ENCODE results near the gene ATP2B2. TPM values are rescaled to one million over a fixed set of nuclear protein-coding genes. Genes with fewer than 3 reads are reported as not detected.

Gene ATP2B2
- total RNA-seq, 2 donors from 2014 or later = 0.06 TPM; not detected in 1

DNA sequence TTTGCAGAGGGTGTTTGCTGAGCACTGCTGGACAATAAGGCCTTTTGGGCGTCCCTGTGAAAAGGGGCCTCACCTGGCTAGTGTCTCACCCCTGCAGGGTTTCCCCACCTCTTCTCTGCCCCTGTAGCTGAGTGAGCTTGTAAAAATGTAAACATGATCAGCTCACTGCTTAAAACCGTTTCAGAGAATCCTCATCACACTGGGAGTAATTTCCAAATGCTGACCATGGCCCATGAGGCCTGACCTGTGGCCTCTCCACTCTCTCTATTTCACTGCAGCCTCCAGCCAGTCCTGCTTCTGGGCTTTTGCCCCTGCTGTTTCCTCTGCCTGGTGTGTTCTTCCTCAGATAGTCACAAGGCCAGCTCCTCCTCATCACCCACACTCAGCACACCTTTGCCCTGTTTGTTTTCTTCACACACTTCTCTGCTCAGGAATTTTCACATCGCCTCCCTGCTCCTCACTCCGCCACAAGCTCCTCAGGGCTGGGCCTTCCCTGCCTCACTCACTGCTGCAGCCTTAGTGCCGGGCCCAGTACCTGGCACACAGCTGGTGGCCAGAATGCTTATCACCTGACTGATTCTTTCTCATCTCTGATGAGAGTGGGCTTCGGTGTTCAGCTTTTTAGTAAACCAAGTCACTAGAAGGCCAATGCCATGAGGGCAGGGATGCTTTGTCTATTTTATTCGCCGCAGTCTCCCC lies 105.2 kb downstream of the ATP2B2 start:
- ATAC-seq (no peak), DNase-seq (no peak)
- intact Hi-C loops (cut with DNase I, micrococcal nuclease) = no loop called here

DNA sequence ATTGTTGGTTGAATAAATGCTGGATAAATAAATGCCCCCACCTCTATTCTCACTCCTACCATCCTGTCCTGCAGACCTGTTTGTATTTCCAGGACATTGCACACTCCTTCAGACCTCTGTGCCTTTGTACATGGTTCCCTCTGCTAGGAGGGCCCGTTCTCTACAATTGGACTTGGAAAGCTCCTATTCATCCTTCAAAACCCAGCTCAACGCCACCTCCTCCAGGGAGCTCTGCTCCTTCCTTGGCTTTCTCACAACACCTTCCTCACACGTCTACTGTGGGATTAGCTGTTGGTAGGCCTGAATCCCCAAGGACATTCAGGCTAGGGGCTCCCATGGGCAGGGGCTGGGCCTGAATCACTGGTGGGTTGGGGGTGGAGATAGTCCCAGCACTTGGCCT lies 105.8 kb downstream of the ATP2B2 start:
- intact Hi-C loops (cut with DNase I, micrococcal nuclease) = no loop called here
- DNase-seq (no peak), ATAC-seq (no peak)

DNA sequence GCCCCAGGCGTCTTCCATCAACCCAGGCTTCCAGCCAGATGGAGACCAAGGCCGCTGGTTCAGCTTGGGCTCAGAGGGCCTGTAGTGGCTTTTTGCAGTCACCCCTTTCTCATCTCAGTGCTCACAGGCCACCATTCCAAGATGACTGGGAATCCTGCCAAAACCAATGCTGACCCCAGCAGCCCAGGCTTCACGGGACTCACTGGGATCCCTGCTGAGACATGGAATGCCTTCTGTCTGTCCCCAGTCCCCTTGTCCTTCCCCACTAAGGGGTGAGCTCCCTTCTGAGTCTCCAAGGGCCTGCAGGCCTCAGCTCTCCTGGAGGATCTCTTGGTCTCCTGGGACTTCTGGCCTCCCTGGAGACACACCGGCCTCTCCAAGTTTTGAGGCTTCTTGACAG lies 107.0 kb downstream of the ATP2B2 start:
- ATAC-seq = no peak
- intact Hi-C loops (cut with DNase I, micrococcal nuclease) = no loop called here
- DNase-seq = no peak

DNA sequence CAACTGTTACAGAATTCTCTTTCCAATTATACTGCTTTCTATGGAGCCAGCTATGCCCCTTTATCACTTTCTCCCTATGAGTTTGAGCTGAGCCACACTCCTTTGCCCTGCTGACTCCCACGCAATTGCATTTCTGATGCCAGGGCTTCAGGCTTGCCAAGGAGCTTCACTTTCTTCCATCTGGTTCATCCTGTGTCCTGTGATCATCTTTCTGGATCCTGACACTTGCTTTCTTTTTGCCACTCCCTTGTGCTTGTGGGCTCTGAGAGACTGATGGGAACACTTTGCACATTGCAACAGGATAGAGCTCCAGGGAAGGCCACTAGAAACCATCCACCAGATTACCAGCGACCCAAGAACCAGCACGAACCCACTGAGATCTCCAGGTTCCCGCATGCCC lies 107.5 kb downstream of the ATP2B2 start:
- intact Hi-C loops (cut with DNase I, micrococcal nuclease) = no loop called here
- ATAC-seq (no peak), DNase-seq (no peak)

DNA sequence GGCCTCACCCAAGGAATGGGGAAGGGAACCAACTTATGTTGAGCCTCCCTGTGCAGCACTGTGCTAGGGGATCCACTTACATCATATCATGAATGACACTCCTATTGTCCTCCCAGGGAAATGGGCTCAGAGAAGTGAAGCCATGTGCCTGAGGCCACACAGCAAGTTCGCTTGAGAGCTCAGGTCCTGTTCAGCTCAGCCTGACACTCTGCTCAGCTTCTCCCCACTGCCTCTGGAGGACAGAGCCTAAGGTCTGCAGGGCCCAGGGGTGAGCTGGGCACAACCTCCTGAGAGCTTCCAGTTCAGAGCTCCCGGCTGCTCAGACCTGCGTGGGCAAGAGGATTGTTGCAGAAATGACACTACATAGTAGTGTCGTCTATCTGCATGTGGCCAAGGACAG lies 108.5 kb downstream of the ATP2B2 start:
- intact Hi-C loops (cut with DNase I, micrococcal nuclease) = no loop called here
- ATAC-seq (no peak), DNase-seq (no peak)

DNA sequence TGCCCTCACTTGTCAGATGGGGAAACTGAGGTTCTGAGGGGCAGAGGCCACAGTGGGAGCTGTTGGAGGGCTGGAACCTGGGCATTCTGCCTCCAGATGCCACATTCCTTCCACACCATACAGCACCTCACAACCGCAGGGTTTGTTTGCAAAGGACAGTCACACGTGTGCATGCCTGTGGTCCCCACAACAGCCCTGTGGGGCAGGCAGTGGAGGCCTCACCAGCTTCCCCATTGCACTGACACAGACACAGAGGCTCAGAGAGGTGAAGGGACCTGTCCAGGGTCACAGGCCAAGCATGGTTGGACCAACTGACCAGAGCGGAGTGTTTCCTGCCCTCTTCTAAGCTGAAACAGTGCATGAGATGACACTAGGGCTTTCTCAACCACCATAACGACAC lies 109.3 kb downstream of the ATP2B2 start:
- DNase-seq = no peak
- ATAC-seq = no peak
- intact Hi-C loops (cut with DNase I, micrococcal nuclease) = no loop called here

DNA sequence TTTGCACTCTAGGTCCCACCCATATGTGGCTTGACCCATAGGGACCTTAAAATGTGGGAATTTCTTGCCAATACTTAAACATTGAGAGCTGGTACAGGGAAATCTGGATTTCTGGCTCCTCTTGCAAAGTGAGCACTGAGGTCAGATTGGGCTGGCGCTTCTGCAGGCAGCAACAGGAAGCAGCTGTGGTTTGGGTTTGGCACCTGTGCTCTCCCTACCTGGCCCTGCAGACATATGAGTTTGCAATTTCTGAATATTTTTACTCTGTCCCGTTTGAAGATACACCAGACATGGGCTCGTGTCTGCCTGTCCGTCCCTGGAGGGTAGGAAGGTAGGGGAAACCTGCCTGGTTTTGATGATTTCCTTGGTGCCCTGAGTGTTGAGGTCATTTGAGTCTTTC lies 109.7 kb downstream of the ATP2B2 start:
- ATAC-seq (no peak), DNase-seq (no peak)
- intact Hi-C loops (cut with DNase I, micrococcal nuclease) = no loop called here

DNA sequence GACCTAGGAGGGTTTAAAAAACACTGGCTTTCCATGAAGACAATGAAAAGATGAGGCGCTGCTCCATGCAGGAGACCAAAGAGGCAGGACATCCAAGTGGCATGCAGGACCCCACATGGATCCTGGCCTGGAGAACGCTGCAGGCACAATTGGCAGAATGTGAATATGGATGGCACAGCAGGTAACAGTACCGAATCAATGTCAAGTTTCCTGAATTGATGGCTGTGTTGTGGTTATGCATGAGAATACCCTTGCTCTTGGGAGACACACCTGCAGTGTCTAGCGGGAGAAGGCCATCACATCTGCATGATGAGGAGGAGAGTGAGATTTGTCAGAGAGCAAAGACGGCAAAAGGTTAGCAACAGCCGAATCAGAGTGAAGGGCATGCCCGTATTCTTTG lies 110.2 kb downstream of the ATP2B2 start:
- ATAC-seq (no peak), DNase-seq (no peak)
- intact Hi-C loops (cut with DNase I, micrococcal nuclease) = no loop called here

DNA sequence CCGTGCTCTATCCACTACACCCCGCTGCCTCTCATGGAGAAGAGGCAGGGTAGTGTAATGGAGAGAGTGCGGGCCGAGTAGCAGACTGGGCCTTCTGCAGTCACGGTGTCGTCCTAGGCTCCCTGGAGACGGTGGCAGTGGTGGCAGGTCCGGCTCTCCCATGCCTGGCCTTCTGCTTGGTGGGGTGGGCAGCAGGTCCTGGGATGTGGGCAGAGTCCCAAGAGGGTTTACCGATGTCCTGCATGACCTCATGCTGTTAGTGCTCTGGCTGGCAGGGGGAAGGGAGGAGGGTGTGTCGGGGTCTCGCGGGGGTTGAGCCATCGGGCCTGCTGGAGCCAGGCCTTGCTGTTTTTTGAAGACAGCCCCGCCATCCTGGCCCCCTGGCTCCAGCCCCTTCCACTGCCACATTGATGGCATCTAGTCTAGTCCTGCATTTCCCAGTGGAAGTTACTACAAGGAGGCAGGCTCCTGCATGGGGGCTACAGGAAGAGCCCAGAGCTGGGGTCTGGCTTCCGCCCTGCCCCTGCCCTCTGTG lies 110.8 kb downstream of the ATP2B2 start:
- intact Hi-C loops (cut with DNase I, micrococcal nuclease) = no loop called here
- DNase-seq = no peak
- no peak for ATAC-seq

DNA sequence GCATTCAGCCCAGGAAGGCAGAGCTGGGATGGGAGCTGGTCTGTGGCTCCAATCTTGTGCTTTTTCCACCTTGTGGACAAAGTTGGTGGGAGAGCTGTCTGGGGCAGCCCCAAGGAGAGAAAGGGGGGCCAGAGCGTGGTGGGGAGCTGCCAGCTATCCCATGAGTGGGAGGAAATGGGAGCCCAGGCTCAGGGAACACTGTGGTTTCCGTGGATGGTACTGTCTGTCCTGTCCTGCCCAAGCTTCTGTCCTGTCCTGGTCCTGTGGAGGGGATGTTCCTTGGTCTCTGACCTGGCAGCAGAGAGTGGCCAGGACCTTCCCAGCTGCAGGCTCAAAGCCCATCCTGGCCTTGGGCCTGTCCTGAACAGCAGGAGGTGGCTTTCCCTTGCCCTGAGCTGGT lies 111.9 kb downstream of the ATP2B2 start:
- intact Hi-C loops (cut with DNase I, micrococcal nuclease) = no loop called here
- no peak for ATAC-seq
- no peak for DNase-seq

DNA sequence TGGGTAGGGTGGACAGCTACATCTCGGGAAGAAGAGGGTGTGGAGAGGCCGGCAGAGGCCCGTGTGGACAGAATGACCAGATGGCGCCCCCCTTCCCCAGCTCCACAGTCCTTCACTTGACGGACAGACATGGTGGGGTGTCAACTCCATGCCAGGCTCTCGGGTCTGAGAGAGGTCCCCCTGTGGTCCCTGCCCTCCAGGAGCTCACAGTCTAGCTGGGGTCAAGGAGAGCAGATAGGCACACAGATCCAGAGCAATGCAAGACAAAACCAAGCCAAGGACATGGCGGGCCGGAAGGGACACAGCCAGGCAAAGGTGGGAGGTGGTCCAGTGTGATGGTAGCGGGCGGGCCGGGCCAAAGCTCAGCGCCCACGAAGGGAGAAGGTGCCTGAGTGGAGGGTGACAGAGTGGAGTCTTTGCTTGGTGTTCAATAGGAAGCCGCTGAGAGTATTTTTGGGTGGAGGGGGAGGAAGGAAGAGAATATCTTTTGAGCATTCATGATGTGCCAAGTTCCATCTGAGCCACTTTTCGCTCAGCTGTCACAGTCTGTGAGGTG lies 112.4 kb downstream of the ATP2B2 start:
- no peak for DNase-seq
- ATAC-seq = no peak
- intact Hi-C loops (cut with DNase I, micrococcal nuclease) = no loop called here

DNA sequence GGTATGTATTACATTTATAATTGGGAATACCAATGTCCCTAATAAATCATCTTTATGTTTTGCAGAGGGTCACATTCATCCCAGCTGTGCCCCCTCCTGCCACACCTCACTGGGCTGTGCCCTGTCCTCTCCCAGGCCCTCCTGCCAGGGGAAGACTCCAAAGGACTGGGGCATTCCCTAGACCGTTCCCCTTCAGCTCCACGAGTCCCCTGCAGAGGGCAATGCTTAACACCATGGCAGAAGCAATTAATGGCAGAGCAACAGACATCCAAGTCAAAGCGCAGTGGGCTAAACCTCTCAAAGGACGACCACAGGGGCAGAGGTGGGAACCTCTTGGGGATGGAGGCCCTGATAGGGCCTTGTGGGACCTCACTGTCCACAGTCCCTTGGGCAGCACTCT lies 113.1 kb downstream of the ATP2B2 start:
- ATAC-seq (no peak), DNase-seq (no peak)

DNA sequence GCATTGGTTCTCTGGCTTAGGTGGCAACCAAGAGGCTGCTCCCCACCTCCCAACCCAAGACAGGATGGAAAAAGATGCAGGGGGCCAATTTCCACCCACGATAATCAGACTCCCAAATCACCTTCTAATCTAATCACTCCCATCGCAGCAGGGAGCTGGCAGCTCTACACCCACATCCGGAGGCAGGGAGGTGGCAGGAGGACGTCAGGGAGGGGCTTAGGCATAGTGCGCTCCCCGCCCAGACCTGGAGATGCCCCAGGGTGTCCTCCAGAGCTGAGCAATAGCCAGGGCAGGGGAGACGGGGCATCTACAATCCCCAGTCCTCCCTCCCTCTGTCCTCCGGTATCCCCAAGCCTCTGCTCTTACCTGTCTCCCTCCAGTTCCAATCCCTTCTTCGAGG lies 114.0 kb downstream of the ATP2B2 start:
- intact Hi-C loops (cut with DNase I, micrococcal nuclease) = no loop called here
- ATAC-seq = no peak
- DNase-seq = no peak

More for the DNA sequence above, 113.1 kb downstream of the ATP2B2 start:
- intact Hi-C loops (cut with DNase I, micrococcal nuclease) = no loop called here

DNA sequence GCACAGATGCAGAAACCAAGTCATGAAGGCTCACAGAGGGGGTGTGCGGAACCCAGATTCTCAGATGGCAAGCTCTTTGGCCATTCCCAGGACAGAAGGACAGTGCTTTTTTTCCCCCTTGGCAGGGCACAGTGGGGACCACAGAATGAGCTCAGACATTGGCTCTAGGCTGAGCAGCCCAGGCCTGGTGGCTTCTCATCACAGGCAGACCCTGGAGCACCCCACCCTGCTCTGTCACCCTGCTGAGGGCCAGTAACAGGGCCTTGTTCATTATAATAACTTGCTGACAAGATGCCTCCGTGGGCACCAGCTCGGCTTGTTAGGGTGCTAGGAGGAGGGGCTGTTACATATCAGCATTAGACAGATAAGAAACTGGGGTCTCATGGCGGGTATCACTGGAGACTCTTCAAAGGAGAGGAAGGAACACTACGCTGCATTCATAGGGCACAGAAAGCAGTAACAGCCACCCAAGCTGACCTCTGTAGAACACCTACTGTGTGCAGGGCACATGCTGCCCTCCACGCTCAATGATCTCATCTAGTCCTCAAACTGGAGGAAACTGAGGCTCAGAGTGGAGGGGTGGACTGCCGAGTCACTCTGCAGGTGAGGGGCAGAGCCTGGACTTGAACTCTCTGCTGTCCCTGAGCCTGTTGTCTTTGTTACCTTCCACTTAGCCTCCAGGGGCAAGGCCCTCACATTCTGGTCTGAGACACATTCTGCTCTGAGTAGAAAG lies 114.6 kb downstream of the ATP2B2 start:
- no peak for ATAC-seq

DNA sequence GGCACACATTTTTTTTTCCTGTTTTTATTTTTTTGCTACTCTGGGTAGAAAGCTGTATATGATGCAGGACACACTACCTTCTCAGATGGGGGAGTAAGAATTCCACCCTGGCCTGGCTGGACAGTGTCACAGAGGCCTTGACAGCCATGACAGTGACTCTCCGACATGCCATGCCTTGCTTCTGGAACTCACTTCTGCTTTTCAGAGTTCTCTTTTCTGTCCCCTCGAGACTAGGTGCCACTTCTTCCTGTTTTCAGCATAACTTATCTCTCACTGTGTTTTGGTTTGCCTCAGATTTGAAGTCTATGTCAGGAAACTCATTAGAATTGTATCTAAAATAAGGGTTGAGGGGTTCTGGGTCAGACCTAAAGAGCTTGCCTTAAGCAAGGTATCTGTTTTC lies 115.4 kb downstream of the ATP2B2 start:
- ATAC-seq (no peak), DNase-seq (no peak)
- intact Hi-C loops (cut with DNase I, micrococcal nuclease) = no loop called here

More for the DNA sequence above, 114.6 kb downstream of the ATP2B2 start:
- DNase-seq = no peak
- intact Hi-C loops (cut with DNase I, micrococcal nuclease) = no loop called here

DNA sequence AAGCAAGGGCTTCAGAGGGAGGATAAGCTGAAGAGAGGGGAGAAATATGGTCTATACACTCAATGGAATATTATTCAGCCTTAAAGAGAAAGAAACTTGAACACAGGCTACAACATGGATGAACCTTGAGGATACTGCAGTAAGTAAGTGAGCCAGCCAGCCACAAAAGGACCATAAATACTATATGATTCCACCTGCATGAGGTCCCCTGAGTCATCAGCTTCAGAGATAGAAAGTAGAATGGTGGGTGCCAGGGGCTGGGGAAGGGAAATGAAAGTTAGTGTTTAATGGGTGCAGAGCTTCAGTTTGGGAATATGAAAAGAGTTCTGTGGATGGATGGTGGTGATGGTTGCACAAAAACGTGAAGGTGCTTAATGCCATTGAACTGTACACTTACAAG lies 116.0 kb downstream of the ATP2B2 start:
- intact Hi-C loops (cut with DNase I, micrococcal nuclease) = no loop called here
- ATAC-seq = no peak
- DNase-seq = no peak

DNA sequence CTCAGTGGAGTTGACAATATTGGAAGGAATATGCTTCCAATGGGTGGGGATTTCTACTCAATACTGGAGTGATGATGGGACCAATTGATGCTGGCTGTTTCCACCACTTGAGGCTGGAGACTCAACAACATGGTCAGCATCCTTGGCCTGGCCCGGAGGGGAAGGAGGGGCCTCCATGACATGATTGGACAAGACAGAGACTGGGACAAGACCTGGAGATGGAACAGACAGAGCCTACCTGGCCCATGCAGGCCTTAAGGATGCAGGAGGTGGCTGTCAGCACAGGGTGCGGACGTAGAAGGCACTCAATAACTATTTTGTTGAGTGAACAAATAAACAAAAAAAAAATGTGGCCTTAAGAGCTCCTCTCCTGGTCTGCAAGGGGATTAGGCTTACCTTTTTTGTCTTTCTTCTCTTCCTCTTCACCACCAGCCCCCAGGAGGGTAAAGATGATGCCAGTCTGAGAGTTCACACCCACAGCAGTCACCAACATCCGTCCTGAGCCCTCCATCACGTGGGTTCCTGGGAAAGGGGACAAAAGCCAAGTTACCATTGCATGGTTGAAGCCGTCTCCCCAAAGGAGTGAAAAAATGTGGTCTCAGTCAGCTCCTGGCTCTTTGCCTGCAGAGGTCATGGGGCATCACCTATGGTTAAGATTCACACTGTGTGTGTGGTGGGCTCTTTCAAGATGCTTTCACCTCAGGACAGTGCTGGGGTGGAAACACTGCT lies 117.3 kb downstream of the ATP2B2 start:
- DNase-seq = no peak
- intact Hi-C loops (cut with DNase I, micrococcal nuclease) = no loop called here
- ATAC-seq = no peak

DNA sequence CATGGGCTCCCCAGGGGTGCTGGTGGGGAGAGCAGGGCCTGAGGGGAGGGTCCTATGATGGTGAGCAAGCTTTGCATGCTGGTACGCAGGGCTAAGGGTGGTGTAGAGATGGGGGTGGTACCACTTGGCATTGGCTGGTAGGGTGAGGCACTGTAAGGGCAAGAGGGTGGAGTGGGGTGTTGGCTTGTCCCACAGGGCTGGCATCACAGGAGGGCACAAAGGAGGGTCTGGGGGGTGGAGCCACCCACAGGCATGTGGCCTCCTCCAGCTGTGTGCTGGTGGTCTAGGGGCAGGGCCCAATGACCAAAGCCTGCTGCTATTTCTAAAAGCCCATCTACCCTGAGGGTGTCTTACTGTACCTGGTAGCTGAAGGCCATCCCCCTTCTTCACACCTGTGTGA lies 119.3 kb downstream of the ATP2B2 start:
- DNase-seq = no peak
- ATAC-seq = no peak
- intact Hi-C loops (cut with DNase I, micrococcal nuclease) = no loop called here

DNA sequence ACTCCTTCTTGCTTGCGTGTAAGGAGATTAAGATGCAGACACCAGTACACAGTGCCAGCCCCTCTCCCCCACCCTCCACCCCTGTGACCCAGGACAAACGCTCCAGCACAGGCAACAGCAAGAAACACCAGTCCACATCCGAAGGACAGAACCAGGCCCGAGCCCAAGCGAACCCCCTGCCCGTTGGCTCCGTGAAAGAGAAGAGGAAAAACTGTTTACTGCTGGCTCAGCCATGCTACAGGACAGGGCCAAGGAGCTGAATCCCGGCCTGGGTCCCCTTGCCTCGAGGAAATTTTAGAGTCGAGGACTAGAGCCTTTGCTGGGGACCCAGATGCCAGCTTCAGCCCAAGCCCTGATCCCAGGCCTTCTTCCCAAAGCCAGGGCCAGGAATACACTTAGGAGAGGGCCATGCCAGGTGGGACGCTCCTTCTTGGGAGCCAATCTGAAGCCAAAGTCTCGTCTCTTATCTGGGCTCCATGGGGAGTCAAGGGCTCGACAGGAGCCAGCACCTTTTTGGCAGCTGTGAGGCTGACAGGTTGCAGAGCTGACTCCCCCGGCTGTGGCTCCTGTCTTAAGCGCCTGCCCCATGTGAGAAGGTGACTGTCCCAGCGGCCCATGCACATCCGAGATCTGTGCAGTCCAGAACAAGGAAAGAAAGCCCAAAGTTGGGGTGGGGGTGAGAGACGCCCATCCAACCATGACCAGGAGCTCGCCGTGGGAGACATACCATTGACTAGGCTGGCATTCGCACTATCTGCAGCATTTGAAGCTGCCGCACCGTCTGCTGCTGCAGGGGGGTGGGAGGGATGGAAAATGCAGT lies 120.6 kb downstream of the ATP2B2 start:
- ATAC-seq = no peak
- no peak for DNase-seq
- intact Hi-C loops (cut with DNase I, micrococcal nuclease) = no loop called here

Data from left colon (tissue), 2 donors.